K562 (cell line): ENCODE data around the gene SAXO2. TPM values are rescaled to one million over a fixed set of nuclear protein-coding genes. Genes with fewer than 3 reads are reported as not detected.
"Not testable (repeated sequence)": the region's sequence is repeated elsewhere in the genome, so short reads cannot be mapped to it uniquely, and the experiment has no call there.

ENCODE experiments used
- ATAC-seq: fragments of 200-7000 bp; cut with Tn5 transposase; 3 replicates; pipeline ENCODE4 v1.9.1; 2020; ENCODE audit warnings: moderate library complexity
- BruUV-seq: library from RNA; stranded (reverse); fragments of 400-500 nt; replicated peaks from 2 replicates; lab custom pipeline; 2021; lab: Mats Ljungman, UMichigan
- CTCF ChIA-PET: fragments of 300-600 bp; formaldehyde crosslinking; extraction: SDS; loops from one replicate; lab custom pipeline; 2021; ENCODE audit warnings: low intra/inter-chr PET ratio; lab: Yijun Ruan, JAX
- POLR2A ChIA-PET: fragments of 300-600, 350-650 bp; sonication (Branson Sonifier 250); formaldehyde crosslinking; extraction: SDS; loops from one replicate; lab custom pipeline; 2021; ENCODE audit warnings: antibody characterized with exemption, inconsistent platforms; lab: Yijun Ruan, JAX
- DNase-seq, 4 experiments: peaks; one replicate each; pipeline versions ENCODE4 v3.0.0 to v3.0.0-alpha.2; 2011 to 2018; ENCODE audit warnings: low spot score in 3 of 4, mixed read lengths in 3 of 4; ENCODE audit errors: extremely low read depth in 1 of 4
- FAIRE-seq: peaks from 2 replicates; lab custom pipeline; 2011; peaks lifted over from hg19 to GRCh38; lab: Jason Lieb, UNC
- H2AFZ ChIP-seq: 2 replicates; pipeline ENCODE4 v1.6.0; 2011; ENCODE audit warnings: low read depth, low read length, control low read depth, inconsistent platforms
- H3K27ac ChIP-seq: fragments of 200-600 bp; 3 replicates; pipeline ENCODE4 v1.8.0; 2011; ENCODE audit warnings: low read depth, mild to moderate bottlenecking, control low read depth, inconsistent platforms, low read length, moderate library complexity, mixed read lengths; ENCODE audit errors: extremely low read depth
- H3K27me3 ChIP-seq, 2 experiments: fragments of 300-600 bp in 1 of 2; 2 replicates in 1 of 2; 3 replicates in 1 of 2; pipeline versions ENCODE4 v1.6.0 to v1.8.0; 2011; ENCODE audit warnings: inconsistent platforms in 2 of 2, low read length in 2 of 2, mild to moderate bottlenecking in 1 of 2, mixed read lengths in 1 of 2, moderate library complexity in 1 of 2; ENCODE audit not compliant: control insufficient read depth in 2 of 2, insufficient read depth in 2 of 2
- H3K36me3 ChIP-seq: fragments of 300-600 bp; 3 replicates; pipeline ENCODE4 v1.8.0; 2011; ENCODE audit warnings: mild to moderate bottlenecking, low read length, inconsistent platforms; ENCODE audit not compliant: control insufficient read depth, insufficient read depth
- H3K4me1 ChIP-seq, 2 experiments: fragments of 200-600 bp in 1 of 2; replicated peaks in 1 of 2; 2 replicates in 1 of 2; 3 replicates in 1 of 2; pipeline versions ENCODE4 v1.5.1 to v1.8.0; 2011; ENCODE audit warnings: inconsistent platforms in 2 of 2, low read length in 2 of 2, mild to moderate bottlenecking in 1 of 2, mixed read lengths in 1 of 2, moderate library complexity in 1 of 2; ENCODE audit not compliant: control insufficient read depth in 2 of 2, insufficient read depth in 2 of 2
- H3K4me2 ChIP-seq: 2 replicates; pipeline ENCODE4 v1.6.1; 2011; ENCODE audit warnings: low read length, control low read depth, inconsistent platforms, mixed read lengths; ENCODE audit not compliant: insufficient read depth
- H3K4me3 ChIP-seq: fragments of 200-600 bp; sonication (generic), shearing (Covaris generic); 2 replicates; pipeline ENCODE4 v1.5.1; 2016; ENCODE audit warnings: control low read depth, inconsistent platforms
- H3K79me2 ChIP-seq: fragments of 200-600 bp; 3 replicates; pipeline ENCODE4 v1.8.0; 2011; ENCODE audit warnings: low read length, inconsistent platforms; ENCODE audit not compliant: control insufficient read depth, insufficient read depth
- H3K9ac ChIP-seq, 2 experiments: 2 replicates each; pipeline versions ENCODE4 v1.6.0 to v1.6.1; 2011; ENCODE audit warnings: low read depth in 2 of 2, low read length in 2 of 2, control low read depth in 1 of 2, inconsistent platforms in 1 of 2, mild to moderate bottlenecking in 1 of 2, mixed read lengths in 1 of 2; ENCODE audit not compliant: insufficient read depth in 1 of 2
- H3K9me1 ChIP-seq: one replicate; pipeline ENCODE4 v1.6.0; 2011; ENCODE audit warnings: inconsistent platforms, mild to moderate bottlenecking, low read length, moderate library complexity; ENCODE audit not compliant: control insufficient read depth, insufficient read depth
- H3K9me3 ChIP-seq: replicated peaks from 2 replicates; pipeline ENCODE4 v1.5.1; 2011; ENCODE audit warnings: low read depth, low read length, inconsistent platforms; ENCODE audit not compliant: control insufficient read depth, insufficient read depth
- H4K20me1 ChIP-seq: replicated peaks from 2 replicates; pipeline ENCODE4 v1.6.1; 2011; ENCODE audit warnings: low read length, inconsistent platforms, mixed read lengths; ENCODE audit not compliant: control insufficient read depth, insufficient read depth
- RAD21 ChIP-seq, 2 experiments: fragments of 250-450 bp in 1 of 2; fragments of 450-650 bp in 1 of 2; sonication (Bioruptor Pico) in 1 of 2; formaldehyde crosslinking in 1 of 2; IDR thresholded peaks in 1 of 2; conservative IDR thresholded peaks in 1 of 2; 2 replicates each; pipeline versions ENCODE4 v1.4.0 to v1.8.0; 2020 to 2022; ENCODE audit warnings: mild to moderate bottlenecking in 2 of 2, moderate library complexity in 1 of 2
- SMC3 ChIP-seq: conservative IDR thresholded peaks from 2 replicates; pipeline ENCODE4 v1.6.1; 2011; ENCODE audit warnings: low read depth, low read length, improper control_type of control experiment; ENCODE audit not compliant: insufficient read depth
- WGBS: fragments of 100-300 bp; shearing (Covaris generic); methylation state at CpG from one replicate; pipeline ENCODE4 v1.1.6; 2016; ENCODE audit warnings: low coverage, mixed read lengths; ENCODE audit not compliant: insufficient coverage; ENCODE audit errors: missing lambda C conversion rate; 5-methylcytosine and 5-hydroxymethylcytosine counted together
- in situ Hi-C: fragments of 300-500 bp; cut with MboI; formaldehyde crosslinking; loops from 4 replicates; pipeline ENCODE4 v1.15.0; 2018; ENCODE audit warnings: inconsistent platforms, mixed read lengths
- intact Hi-C: fragments of 100-400 bp; cut with micrococcal nuclease; formaldehyde crosslinking; loops from 2 replicates; pipeline ENCODE4 v1.14.2; 2022
- polyA plus RNA-seq, 8 experiments: library from polyadenylated mRNA; depleted of rRNA in 4 of 8; stranded (reverse) in 5 of 8; unstranded in 3 of 8; fragments of >200 nt; fragmentation: Nextera tagmentation in 2 of 8; fragmentation: Illumina TruSeq in 1 of 8; extraction: Ambion mirVana in 2 of 8; extraction: Trizol in 1 of 8; gene quantifications; 2 replicates each; pipeline versions ENCODE4 v1.2.1 to v1.2.3, GENCODE V29; 2011 to 2014; ENCODE audit warnings: inconsistent platforms in 1 of 8, missing spikeins in 1 of 8
- total RNA-seq, 7 experiments: library from RNA; depleted of rRNA in 6 of 7; stranded (reverse); fragments of >200 nt in 6 of 7; fragmentation: Illumina TruSeq in 2 of 7; extraction: Trizol in 2 of 7; gene quantifications; 2 replicates each; pipeline versions ENCODE4 v1.2.1 to v1.2.3, GENCODE V29; 2011 to 2021; ENCODE audit warnings: low replicate concordance in 1 of 7
- TF ChIP-seq, protein P1 (sequence below), 3 experiments: IDR thresholded peaks in 2 of 3; conservative IDR thresholded peaks in 1 of 3; 2 replicates each; pipeline ENCODE4 v1.5.1; 2011 to 2012; ENCODE audit warnings: low read length in 3 of 3, mild to moderate bottlenecking in 3 of 3, control low read depth in 2 of 3, improper control_type of control experiment in 1 of 3, inconsistent platforms in 1 of 3, low read depth in 1 of 3, mixed read lengths in 1 of 3, moderate library complexity in 1 of 3; ENCODE audit not compliant: insufficient read depth in 2 of 3

Gene SAXO2
- total and polyA plus RNA-seq, 9 of the 15 experiments (the other 6 are each of a cell fraction or from before 2014, with no cell fraction given) = 3.1 to 14.2 (median 8.2) TPM

DNA sequence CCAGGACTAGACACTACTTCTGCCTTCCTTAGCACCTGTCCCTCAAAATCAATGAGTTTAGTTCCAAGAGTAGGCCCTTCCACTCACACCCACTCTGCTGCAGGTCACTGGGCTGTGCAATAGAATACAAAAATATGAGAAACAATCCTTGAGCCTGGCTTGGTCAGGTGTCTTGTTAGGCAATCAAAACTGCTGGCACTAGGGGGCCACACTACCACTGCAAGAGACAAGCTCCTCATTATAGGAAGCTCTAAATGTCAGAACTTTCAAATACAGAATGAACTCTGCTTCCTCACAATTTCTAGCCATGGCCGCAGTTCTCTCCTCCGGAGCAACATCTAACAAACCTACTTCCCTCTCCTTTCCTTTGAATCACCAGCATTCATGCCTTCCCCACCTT lies 41.1 kb upstream of the SAXO2 start:
- WGBS = 66% methylated on average over 2 of the region's 2 CpGs
- BruUV-seq, intact Hi-C loops, H3K4me2 ChIP-seq, in situ Hi-C loops, H3K27ac ChIP-seq, H2AFZ ChIP-seq, H3K4me1 ChIP-seq, H3K9ac ChIP-seq, H4K20me1 ChIP-seq, H3K9me1 ChIP-seq, H3K36me3 ChIP-seq, H3K9me3 ChIP-seq, H3K79me2 ChIP-seq, H3K27me3 ChIP-seq, H3K4me3 ChIP-seq: not testable (repeated sequence)
- TF ChIP-seq RAD21 (CRISPR knock-in tag; conservative IDR thresholded peaks at IDR 0.05 in 1 of 2, IDR thresholded peaks at IDR 0.05 in 1 of 2) = peak in 1 of 2 experiments; percentile 60; a peak in 2 of 4 replicates
- TF ChIP-seq, protein P1, sequence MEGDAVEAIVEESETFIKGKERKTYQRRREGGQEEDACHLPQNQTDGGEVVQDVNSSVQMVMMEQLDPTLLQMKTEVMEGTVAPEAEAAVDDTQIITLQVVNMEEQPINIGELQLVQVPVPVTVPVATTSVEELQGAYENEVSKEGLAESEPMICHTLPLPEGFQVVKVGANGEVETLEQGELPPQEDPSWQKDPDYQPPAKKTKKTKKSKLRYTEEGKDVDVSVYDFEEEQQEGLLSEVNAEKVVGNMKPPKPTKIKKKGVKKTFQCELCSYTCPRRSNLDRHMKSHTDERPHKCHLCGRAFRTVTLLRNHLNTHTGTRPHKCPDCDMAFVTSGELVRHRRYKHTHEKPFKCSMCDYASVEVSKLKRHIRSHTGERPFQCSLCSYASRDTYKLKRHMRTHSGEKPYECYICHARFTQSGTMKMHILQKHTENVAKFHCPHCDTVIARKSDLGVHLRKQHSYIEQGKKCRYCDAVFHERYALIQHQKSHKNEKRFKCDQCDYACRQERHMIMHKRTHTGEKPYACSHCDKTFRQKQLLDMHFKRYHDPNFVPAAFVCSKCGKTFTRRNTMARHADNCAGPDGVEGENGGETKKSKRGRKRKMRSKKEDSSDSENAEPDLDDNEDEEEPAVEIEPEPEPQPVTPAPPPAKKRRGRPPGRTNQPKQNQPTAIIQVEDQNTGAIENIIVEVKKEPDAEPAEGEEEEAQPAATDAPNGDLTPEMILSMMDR (IDR thresholded peaks at IDR 0.05 in 2 of 3, conservative IDR thresholded peaks at IDR 0.05 in 1 of 3; ENCODE audit: insufficient read depth in 2 of 3, low read depth in 1 of 3, low read length in 3 of 3) = peak; percentile 27 to 52 (median 35); a peak in 4 of 6 replicates
- TF ChIP-seq SMC3 = 0 out of 2 replicates have a peak, but pooled peaks have one; percentile 30
- peak; percentile 90 for ATAC-seq
- CTCF ChIA-PET = interaction anchor here (0.7 kb wide), 1 partner anchor 118 kb away, joined by 3 read pairs; no protein-coding TSS in a partner anchor
- FAIRE-seq = peak; percentile 58
- POLR2A ChIA-PET = interaction anchor here (0.6 to 1.0 kb wide), 3 partner anchors 18 to 37 kb away, joined by 3 read pairs; no protein-coding TSS in a partner anchor
- peak in 3 of 4 experiments; percentile 14 to 48 (median 16) for DNase-seq
